ENCODE measurements around the gene IL25. TPM values are rescaled to one million over a fixed set of nuclear protein-coding genes. Genes with fewer than 3 reads are reported as not detected.

Gene IL25
- total RNA-seq, 2 donors from 2014 or later, result not detected

GRCh38 chr14:23406244-23406643, 33.6 kb downstream of the IL25 start:
- H3K4me1 Mint-ChIP-seq (ENCODE audit: low read depth), result no peaks in the 10 kb centered on the region
- H3K27me3 Mint-ChIP-seq (ENCODE audit: low read depth), result peaks cover 14% of the 10 kb centered on the region
- DNase-seq (no peak), ATAC-seq (replicated peaks in 1 of 2) (no peak)
- H3K36me3 Mint-ChIP-seq (ENCODE audit: insufficient read depth in 2 of 2), result no peaks in the 10 kb centered on the region
- no peaks in the 10 kb centered on the region for H3K9me3 Mint-ChIP-seq
- no peak overlapping the region for H3K27ac Mint-ChIP-seq
- H3K4me3 Mint-ChIP-seq, result no peak overlapping the region

- no peaks in the 10 kb centered on the region for H3K4me1 Mint-ChIP-seq (ENCODE audit: low read depth)
- peaks cover 14% of the 10 kb centered on the region for H3K27me3 Mint-ChIP-seq (ENCODE audit: low read depth)
- H3K9me3 Mint-ChIP-seq, result no peaks in the 10 kb centered on the region
- H3K36me3 Mint-ChIP-seq (ENCODE audit: insufficient read depth in 2 of 2), result no peaks in the 10 kb centered on the region
- H3K4me3 Mint-ChIP-seq, result no peak overlapping the region
- no peak overlapping the region for H3K27ac Mint-ChIP-seq
- DNase-seq (no peak), ATAC-seq (replicated peaks in 1 of 2) (no peak)
Observed at GRCh38 chr14:23406725-23407355, 34.2 kb downstream of the IL25 start.

- ATAC-seq (replicated peaks in 1 of 2) (no peak), DNase-seq (no peak)
- Mint-ChIP-seq H3K27me3 (ENCODE audit: low read depth) (peaks cover 11% of the 10 kb centered on the region), H3K4me1 (ENCODE audit: low read depth) (no peaks in the 10 kb centered on the region), H3K36me3 (ENCODE audit: insufficient read depth in 2 of 2) (no peaks in the 10 kb centered on the region), H3K4me3 (no peak within 1 kb of the TSS), H3K27ac (no peak within 1 kb of the TSS), H3K9me3 (no peaks in the 10 kb centered on the region)
Observed at GRCh38 chr14:23407516-23408306, 35.1 kb downstream of the IL25 start, which contains the start of gene MYH6. TSS of gene MYH6 (minus strand) at chr14:23408273. CDS start at chr14:23407223, 1,050 bp downstream.

GRCh38 chr14:23408307-23408630, 35.7 kb downstream of the IL25 start:
- H3K27me3 Mint-ChIP-seq (ENCODE audit: low read depth), result peaks cover 6% of the 10 kb centered on the region
- no peak overlapping the region for H3K4me3 Mint-ChIP-seq
- DNase-seq, result no peak
- no peak overlapping the region for H3K27ac Mint-ChIP-seq
- no peaks in the 10 kb centered on the region for H3K9me3 Mint-ChIP-seq
- no peaks in the 10 kb centered on the region for H3K36me3 Mint-ChIP-seq (ENCODE audit: insufficient read depth in 2 of 2)
- no peak for ATAC-seq (replicated peaks in 1 of 2)
- H3K4me1 Mint-ChIP-seq (ENCODE audit: low read depth), result no peaks in the 10 kb centered on the region

GRCh38 chr14:23409475-23409874, 36.9 kb downstream of the IL25 start:
- Mint-ChIP-seq H3K27ac (no peak overlapping the region), H3K27me3 (ENCODE audit: low read depth) (peaks cover 5% of the 10 kb centered on the region), H3K4me3 (peak overlapping the region in 1 of 2 donors; percentile 3), H3K36me3 (ENCODE audit: insufficient read depth in 2 of 2) (no peaks in the 10 kb centered on the region), H3K9me3 (no peaks in the 10 kb centered on the region), H3K4me1 (ENCODE audit: low read depth) (no peaks in the 10 kb centered on the region)
- DNase-seq, result peak in 1 of 2 donors; percentile 14
- peak; percentile 36 to 68 for ATAC-seq (replicated peaks in 1 of 2)

GRCh38 chr14:23409966-23410635, 37.5 kb downstream of the IL25 start:
- Mint-ChIP-seq H3K9me3 (no peaks in the 10 kb centered on the region), H3K4me1 (ENCODE audit: low read depth) (no peaks in the 10 kb centered on the region), H3K27me3 (ENCODE audit: low read depth) (peaks cover 5% of the 10 kb centered on the region), H3K36me3 (ENCODE audit: insufficient read depth in 2 of 2) (no peaks in the 10 kb centered on the region), H3K27ac (no peak overlapping the region), H3K4me3 (no peak overlapping the region)
- no peak for ATAC-seq (replicated peaks in 1 of 2)
- DNase-seq, result no peak

GRCh38 chr14:23411563-23412525, 39.2 kb downstream of the IL25 start:
- DNase-seq (no peak), ATAC-seq (replicated peaks in 1 of 2) (no peak)
- Mint-ChIP-seq H3K9me3 (no peaks in the 10 kb centered on the region), H3K27ac (no peak overlapping the region), H3K36me3 (ENCODE audit: insufficient read depth in 2 of 2) (no peaks in the 10 kb centered on the region), H3K4me3 (no peak overlapping the region), H3K27me3 (ENCODE audit: low read depth) (peaks cover 5% of the 10 kb centered on the region), H3K4me1 (ENCODE audit: low read depth) (no peaks in the 10 kb centered on the region)

- DNase-seq (no peak), ATAC-seq (replicated peaks in 1 of 2) (no peak)
- H3K27ac Mint-ChIP-seq, result no peak overlapping the region
- H3K4me1 Mint-ChIP-seq (ENCODE audit: low read depth), result no peaks in the 10 kb centered on the region
- no peak overlapping the region for H3K4me3 Mint-ChIP-seq
- peaks cover 5% of the 10 kb centered on the region for H3K27me3 Mint-ChIP-seq (ENCODE audit: low read depth)
- no peaks in the 10 kb centered on the region for H3K36me3 Mint-ChIP-seq (ENCODE audit: insufficient read depth in 2 of 2)
- no peaks in the 10 kb centered on the region for H3K9me3 Mint-ChIP-seq
Observed at GRCh38 chr14:23413681-23414080, 41.1 kb downstream of the IL25 start.

- DNase-seq, result no peak
- no peaks in the 10 kb centered on the region for H3K4me1 Mint-ChIP-seq (ENCODE audit: low read depth)
- no peaks in the 10 kb centered on the region for H3K36me3 Mint-ChIP-seq (ENCODE audit: insufficient read depth in 2 of 2)
- H3K9me3 Mint-ChIP-seq, result no peaks in the 10 kb centered on the region
- no peak overlapping the region for H3K4me3 Mint-ChIP-seq
- ATAC-seq (replicated peaks in 1 of 2), result no peak
- H3K27me3 Mint-ChIP-seq (ENCODE audit: low read depth), result no peaks in the 10 kb centered on the region
- no peak overlapping the region for H3K27ac Mint-ChIP-seq
Observed at GRCh38 chr14:23414254-23414653, 41.6 kb downstream of the IL25 start.

- H3K27me3 Mint-ChIP-seq (ENCODE audit: low read depth), result no peaks in the 10 kb centered on the region
Observed at GRCh38 chr14:23414906-23415820, 42.6 kb downstream of the IL25 start.

GRCh38 chr14:23415821-23416778, 43.5 kb downstream of the IL25 start:
- H3K36me3 Mint-ChIP-seq (ENCODE audit: insufficient read depth in 2 of 2), result no peaks in the 10 kb centered on the region
- no peaks in the 10 kb centered on the region for H3K9me3 Mint-ChIP-seq
- no peaks in the 10 kb centered on the region for H3K27me3 Mint-ChIP-seq (ENCODE audit: low read depth)
- H3K4me1 Mint-ChIP-seq (ENCODE audit: low read depth), result peaks cover 5% of the 10 kb centered on the region
- no peak overlapping the region for H3K27ac Mint-ChIP-seq
- ATAC-seq (replicated peaks in 1 of 2) (no peak), DNase-seq (no peak)
- H3K4me3 Mint-ChIP-seq, result no peak overlapping the region

More at GRCh38 chr14:23414906-23415820, 42.6 kb downstream of the IL25 start:
- H3K4me3 Mint-ChIP-seq, result no peak overlapping the region
- DNase-seq, result no peak
- no peak for ATAC-seq (replicated peaks in 1 of 2)
- no peak overlapping the region for H3K27ac Mint-ChIP-seq
- H3K36me3 Mint-ChIP-seq (ENCODE audit: insufficient read depth in 2 of 2), result no peaks in the 10 kb centered on the region
- no peaks in the 10 kb centered on the region for H3K4me1 Mint-ChIP-seq (ENCODE audit: low read depth)
- no peaks in the 10 kb centered on the region for H3K9me3 Mint-ChIP-seq
